GM19193 (cell line): ENCODE results near the gene CYP8B1.

Source experiments
- POLR2A ChIP-seq: IDR thresholded peaks from 4 replicates; pipeline ENCODE4 v1.6.1; 2011; ENCODE audit not compliant: insufficient read depth, insufficient read length; ENCODE audit errors: extremely low read depth

Gene CYP8B1

GRCh38 chr3:42847731-42848130 is 27.9 kb downstream of the CYP8B1 start:
- no peak for TF ChIP-seq POLR2A

DNA sequence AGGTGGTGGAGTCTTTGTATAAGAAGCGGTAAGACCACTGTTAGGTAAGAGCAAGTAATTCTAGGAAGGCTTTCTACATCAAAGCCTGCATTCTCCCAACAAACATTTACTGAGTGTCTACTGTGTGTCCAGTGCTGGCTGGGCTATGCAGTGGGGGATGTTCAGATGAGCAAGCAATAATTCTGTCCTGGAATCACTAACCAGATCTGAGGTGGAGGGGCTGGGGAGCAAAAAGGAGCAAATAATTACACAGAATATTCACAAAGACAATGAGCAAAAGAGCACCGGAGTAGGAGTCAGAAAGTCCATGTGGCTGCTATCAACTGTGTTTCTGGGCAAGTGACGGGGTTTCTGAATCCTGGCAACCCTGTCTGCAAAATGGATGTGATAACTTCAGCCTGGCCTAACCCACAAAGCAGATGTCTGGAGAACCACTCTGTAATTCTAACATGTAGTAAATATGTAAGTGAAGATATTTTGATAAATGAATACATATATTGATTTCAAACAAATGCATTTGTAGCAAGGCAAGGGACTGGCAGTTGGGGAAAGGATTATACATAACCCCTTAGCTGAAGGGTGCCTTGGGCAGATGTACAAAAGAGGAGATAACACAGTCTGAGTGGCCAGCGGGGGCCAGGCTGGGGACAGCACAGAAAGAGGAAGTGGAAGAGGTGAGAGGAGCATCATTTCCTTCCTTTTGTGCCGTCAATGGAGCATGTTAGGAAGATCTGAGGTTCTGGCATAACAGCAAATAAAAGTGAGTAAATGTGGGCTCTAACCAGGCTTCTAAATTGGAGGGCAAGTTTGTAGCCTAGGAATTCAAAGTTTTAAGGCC is 28.8 kb downstream of the CYP8B1 start:
- no peak for TF ChIP-seq POLR2A

DNA sequence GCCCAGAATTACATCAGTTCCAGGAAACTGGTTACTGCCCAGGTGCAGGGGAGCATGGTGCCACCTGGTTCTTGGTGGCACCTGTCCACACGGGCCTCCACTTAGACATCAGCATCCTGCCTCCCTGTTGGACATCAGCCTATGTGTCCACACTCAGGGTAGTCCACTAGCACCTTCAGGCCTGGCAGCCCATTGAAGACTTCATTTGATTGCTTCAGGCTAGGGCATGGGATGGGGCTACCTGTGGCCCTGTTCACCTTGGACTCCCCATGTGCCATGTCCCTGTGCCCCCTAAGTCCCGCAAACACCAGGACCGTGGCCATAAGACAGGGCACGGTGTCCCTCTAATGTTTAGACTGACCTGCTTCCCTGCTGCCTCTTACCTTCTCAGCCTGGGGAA is 30.9 kb downstream of the CYP8B1 start:
- no peak for TF ChIP-seq POLR2A

DNA sequence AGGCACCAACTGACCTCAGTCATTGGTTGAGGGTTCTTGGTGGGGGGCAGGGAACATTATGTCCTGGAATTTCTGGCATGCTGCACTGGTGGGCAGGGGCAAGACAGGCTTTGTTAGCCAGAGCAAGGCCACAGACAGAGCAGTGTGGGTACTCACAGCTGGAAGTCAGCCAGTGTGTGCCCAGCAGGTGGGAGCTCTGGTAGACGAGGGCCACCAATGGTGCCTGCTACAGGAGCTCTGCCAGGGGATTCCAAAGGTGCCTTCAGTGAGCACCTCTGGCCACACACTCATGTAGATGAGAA is 31.3 kb downstream of the CYP8B1 start:
- no peak for TF ChIP-seq POLR2A

GRCh38 chr3:42843713-42844411 is 31.8 kb downstream of the CYP8B1 start:
- TF ChIP-seq POLR2A: no peak

GRCh38 chr3:42841332-42841731 is 34.3 kb downstream of the CYP8B1 start:
- no peak for TF ChIP-seq POLR2A

- TF ChIP-seq POLR2A: no peak
Measured at GRCh38 chr3:42839616-42840015, 36.1 kb downstream of the CYP8B1 start.

DNA sequence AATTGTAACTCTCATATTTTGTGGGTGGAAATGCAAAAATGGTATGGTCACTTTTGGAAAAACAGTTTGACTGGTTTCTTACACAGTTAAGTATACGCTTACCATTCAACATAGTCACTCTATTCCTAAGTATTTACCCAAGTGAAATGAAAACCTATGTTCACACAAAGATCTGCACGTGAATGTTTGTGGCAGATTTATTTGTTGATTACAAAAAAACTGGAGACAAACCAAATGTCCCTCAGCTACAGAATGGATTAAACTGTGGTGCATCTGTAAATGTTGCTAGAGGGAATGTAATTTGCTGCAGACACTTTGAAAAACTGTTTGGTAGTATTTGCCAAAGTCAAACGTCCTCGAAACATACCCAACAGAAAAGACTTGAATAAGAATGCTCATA is 37.1 kb downstream of the CYP8B1 start:
- no peak for TF ChIP-seq POLR2A

GRCh38 chr3:42836150-42837123 is 39.2 kb downstream of the CYP8B1 start:
- no peak for TF ChIP-seq POLR2A

GRCh38 chr3:42831321-42831713 is 44.4 kb downstream of the CYP8B1 start:
- TF ChIP-seq POLR2A: no peak

DNA sequence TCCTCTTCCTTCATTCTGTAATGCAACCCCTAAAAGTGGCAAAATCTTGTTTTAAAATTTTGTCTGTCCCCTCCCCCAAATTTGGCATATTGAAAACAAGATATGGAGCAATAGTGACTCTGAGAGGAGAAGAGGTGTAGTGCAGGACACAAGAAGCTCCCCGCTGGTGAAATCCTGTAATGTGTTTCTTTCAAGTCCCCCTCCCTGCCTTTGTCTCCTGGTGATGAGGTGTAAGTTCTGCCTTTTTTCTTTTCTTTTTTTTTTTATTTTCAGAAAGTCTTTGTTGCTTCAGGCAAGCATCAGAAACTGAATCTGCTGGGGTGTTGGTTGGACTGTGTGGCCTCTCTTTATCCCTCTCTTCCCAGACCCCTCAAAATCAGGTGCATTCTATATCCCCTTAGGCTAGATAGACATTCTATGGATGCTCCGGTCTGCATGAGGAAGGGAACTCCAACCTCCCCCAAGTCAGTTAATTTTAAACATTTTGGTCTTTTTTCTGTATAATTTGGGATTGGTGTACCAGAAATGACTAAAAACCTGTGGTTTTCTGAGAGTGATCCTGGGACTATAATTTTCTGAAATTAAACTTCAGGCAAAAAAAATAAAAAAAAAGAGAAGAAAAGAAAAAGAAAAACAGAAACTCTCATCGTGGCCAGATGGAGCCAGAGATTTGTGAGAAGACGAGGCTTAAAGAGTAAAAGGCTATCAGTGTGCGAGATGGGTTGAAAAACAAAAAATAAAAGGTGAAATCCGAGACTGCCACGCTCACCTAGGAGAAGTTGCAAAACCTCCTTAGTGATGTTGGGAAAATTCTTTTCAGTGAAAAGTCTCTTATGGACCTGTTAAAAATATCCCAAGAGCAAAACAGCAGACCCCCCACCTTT is 45.0 kb downstream of the CYP8B1 start:
- no peak for TF ChIP-seq POLR2A

DNA sequence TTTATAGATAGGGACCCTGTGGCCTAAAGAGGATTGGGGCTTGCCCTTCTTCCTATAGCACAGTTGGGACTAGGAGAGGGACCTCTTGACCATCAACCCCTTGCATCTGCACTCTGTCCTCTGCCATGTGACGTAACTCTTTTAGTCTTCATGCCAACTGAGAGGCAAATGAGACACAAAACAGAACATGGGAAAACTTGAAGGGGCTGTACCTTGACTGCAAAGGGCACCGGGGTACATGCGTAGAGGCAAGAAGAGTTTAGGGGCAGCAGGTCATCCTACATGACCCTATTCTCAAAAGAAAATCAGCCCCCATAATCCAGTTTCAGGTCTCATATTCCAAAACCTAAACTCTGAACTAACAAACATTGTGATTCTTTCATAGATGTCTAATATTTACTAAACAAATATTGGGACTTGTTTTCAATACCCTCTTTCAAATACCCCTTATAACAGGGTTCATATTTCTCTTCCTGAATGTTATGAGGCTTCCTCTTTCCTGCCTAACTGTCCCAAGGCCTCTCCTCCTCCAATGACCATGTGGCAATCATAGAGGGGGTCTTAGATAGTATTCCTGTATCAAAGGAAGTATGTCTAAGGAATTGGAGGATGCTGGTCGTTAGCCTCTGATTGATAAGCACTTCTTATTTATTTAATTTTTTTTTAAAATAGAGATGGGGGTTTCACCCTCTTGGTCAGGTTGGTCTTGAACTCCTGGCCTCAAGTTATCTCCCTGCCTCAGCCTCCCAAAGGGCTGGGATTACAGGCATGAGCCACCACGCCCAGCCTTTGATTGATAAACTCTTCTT is 45.8 kb downstream of the CYP8B1 start:
- TF ChIP-seq POLR2A: no peak

GRCh38 chr3:42829083-42829627 is 46.5 kb downstream of the CYP8B1 start:
- TF ChIP-seq POLR2A: no peak

- TF ChIP-seq POLR2A: no peak
Measured at GRCh38 chr3:42827654-42828053, 48.0 kb downstream of the CYP8B1 start.

DNA sequence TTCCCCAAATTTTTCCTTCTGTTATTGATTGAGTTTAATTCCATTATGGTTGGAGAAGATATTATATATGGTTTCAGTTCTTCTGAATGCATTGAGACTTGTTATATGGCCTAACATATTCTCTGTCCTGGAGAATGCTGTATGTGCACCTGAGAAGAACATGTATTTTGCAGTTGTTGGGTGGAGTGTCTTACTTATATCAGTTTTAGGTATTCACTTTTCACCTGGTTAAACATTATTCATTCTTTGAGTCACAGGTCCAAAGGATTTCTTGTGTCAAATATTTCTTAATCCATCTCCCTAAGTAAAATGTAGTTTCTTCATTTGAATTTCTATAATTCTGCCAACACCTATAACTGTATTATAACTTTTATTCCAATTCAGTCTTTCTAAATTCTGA is 48.7 kb downstream of the CYP8B1 start:
- TF ChIP-seq POLR2A: no peak
